NT2/D1 (cell line): ENCODE data around the gene NXPH1.

ENCODE experiments used
- SUZ12 ChIP-seq: IDR thresholded peaks from 2 replicates; pipeline ENCODE4 v1.6.1; 2011; ENCODE audit not compliant: insufficient read length, insufficient read depth; ENCODE audit errors: extremely low read depth
- YY1 ChIP-seq: IDR thresholded peaks from 2 replicates; pipeline ENCODE4 v1.6.1; 2011; ENCODE audit not compliant: insufficient read length, insufficient read depth
- ZNF274 ChIP-seq: IDR thresholded peaks from 2 replicates; pipeline ENCODE4 v1.6.1; 2011; ENCODE audit warnings: mild to moderate bottlenecking, low read depth, low read length

DNA sequence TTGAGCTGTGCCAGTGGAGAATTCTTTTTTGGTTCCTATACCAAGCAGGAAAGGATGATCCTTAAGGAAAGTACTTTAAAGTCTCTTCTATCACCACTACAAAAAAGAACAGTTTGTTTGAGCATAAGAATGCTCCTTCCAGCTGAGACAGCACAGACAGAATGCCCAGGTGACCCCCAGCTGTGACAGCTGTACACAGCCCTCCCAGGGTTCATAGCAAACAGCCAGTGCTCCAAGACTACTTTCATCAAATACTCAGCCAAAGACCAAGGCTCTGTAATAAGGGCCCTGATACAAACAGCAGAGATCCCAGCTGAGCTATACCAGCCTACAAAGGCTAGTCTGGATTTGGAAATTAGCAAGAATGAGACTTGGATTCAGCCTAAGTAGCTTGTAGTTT is 65.7 kb downstream of the NXPH1 start:
- TF ChIP-seq SUZ12 (no peak), ZNF274 (no peak), YY1 (no peak)
